Stimulated activated CD4-positive, alpha-beta T cell treated with anti-CD3 and anti-CD28 coated beads, Interleukin-4, amount 100 ng/mL, for 4 hours (primary cell): ENCODE measurements around the gene FLNA.
"Not testable (repeated sequence)": the region's sequence is repeated elsewhere in the genome, so short reads cannot be mapped to it uniquely, and the experiment has no call there.

Experiments
- DNase-seq, 2 experiments: peaks; one replicate each; pipeline ENCODE4 v3.0.0-alpha.2; 2020

Gene FLNA

DNA sequence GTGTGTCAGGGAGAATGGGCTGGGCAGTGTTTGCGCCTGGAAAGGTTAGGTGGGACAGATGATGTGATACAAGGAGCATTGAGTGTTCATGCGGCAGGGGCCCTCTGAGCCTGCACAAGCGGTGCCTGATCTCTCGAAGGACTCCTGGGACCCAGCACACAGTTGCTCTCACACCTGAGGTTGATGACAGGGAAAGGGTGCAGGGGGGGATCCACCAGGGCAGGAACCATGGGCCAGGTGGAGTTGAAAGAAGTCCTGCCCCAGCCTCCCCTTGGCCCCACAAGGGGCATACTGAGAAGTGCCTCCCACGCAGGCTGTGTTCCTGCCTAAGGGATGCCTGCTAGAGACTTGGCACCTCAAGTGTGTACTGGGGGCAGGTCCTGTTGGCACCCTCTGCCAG lies 45.8 kb downstream of the FLNA start:
- no peak for DNase-seq

GRCh38 chrX:154327038-154327820 lies 47.2 kb downstream of the FLNA start:
- peak in 1 of 2 experiments; percentile 27 for DNase-seq

DNA sequence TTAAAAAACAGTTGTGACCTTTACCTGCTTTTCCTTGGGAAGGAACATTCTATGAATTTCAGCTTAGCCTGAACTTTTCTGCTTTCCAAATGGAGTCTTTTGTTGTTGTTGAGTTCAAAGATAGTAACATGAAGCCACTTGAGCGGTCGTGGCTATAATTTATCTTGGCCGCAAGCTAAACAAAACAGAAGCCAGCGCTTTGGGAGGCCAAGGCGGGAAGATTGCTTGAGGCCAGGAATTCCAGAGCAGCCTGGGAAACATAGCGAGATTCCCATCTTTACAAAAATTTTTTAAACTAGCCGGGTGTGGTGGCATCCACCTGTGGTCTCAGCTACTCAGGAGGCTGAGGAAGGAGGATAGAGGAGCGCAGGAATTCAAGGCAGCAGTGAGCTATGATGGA lies 48.9 kb downstream of the FLNA start:
- DNase-seq, result no peak

DNA sequence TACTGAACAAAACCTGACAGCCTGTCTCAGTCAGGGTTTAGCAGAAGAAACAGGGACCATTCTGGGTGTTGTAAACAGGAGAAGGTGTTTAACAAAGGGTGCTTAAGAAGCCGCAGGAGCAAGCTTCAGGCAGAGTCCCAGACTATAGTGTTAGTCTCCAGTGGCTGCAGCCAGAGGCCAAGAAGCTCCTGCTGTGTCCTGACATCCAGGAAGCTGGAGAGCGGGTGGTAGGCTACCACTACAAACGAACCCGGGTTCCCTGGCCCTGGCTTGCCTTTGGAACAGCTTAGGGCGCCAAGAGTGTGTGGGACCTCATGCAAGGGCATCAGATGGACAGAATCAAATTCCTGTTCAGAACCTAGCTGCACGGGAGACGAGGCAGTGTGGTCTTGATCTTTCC lies 50.9 kb downstream of the FLNA start:
- no peak for DNase-seq

DNA sequence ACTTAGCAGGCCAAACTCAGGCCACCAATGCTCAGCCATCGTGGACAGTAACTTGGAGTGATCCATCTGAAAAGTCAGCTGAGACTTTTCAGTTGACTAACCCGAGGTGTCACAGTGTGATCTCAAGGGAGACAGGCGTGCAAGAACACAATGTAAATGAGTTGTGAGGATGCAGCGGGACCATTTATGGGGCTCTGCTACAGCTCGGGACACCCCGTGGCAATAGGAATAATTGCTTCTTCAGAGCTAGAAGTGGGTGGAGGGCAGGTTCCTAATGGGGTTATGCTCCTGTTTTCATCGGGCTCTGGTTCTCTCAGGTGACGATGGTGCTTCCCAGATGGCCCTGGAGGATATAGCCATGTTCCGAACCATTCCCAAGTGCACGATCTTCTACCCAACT lies 51.5 kb downstream of the FLNA start:
- DNase-seq, result no peak

DNA sequence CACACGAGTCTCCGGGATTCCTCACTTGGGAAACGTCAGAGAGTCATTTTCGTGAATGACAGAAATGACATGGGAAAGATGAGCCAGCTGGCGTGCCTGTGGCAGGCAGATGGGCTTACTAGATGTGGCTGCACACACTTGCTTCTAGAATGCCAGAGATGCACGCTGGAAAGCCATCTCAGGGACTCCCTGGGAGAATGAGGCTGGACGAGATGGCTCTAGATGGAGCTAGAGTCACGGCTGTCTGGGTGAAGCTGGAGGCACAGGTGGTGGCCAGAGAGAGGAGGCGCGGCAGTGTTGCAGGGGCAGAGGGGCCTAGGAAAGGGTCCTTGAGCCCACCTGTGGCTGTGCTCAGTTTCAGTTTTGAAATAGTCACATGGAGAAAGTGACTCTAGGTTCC lies 52.8 kb downstream of the FLNA start:
- no peak for DNase-seq

GRCh38 chrX:154321152-154321551 lies 53.3 kb downstream of the FLNA start:
- no peak for DNase-seq

- no peak for DNase-seq
These were observed 54.0 kb downstream of the FLNA start for GRCh38 chrX:154320406-154320805.

- DNase-seq, result no peak
These were observed 56.9 kb downstream of the FLNA start for GRCh38 chrX:154317391-154317995.

GRCh38 chrX:154315416-154315815 lies 59.0 kb downstream of the FLNA start:
- no peak for DNase-seq

DNA sequence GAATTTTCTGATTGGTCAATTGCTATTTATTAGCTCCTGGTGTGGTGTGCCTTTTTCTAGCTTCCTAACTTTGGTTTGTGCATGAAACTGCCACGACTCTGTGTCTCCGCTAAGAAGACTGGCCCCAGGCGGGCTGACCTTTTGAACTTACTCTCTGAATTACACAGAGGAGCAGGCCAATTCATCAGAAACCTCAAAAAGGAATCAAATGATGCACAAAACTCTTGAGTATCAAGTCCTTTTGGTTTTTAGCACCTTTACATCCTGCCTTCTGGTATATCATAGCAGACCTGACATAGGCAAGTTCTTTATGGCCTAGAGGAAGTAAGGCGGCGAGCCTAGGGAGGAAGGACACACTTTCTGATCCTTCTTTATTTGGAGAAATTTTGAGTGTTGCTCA lies 61.3 kb downstream of the FLNA start:
- DNase-seq, result no peak

DNA sequence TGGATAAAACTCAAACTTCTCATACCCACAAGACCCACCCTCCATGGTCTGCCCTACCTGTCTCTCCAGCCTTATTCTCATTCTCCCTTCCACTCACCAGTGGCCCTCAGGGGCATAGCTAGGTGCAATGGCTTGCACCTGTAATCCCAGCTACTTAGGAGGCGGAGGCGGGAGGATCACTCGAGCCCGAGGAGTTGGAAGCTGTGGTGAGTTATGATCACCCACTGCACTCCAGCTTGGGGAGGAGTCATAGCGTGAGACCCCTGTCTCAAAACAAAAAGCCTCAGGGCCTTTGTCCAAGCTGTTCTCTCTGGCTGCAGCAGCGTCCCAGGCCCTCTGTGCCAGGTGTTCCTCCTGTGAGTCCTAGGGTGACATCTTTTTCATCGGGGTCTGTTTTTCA lies 62.3 kb downstream of the FLNA start:
- DNase-seq, result no peak

DNA sequence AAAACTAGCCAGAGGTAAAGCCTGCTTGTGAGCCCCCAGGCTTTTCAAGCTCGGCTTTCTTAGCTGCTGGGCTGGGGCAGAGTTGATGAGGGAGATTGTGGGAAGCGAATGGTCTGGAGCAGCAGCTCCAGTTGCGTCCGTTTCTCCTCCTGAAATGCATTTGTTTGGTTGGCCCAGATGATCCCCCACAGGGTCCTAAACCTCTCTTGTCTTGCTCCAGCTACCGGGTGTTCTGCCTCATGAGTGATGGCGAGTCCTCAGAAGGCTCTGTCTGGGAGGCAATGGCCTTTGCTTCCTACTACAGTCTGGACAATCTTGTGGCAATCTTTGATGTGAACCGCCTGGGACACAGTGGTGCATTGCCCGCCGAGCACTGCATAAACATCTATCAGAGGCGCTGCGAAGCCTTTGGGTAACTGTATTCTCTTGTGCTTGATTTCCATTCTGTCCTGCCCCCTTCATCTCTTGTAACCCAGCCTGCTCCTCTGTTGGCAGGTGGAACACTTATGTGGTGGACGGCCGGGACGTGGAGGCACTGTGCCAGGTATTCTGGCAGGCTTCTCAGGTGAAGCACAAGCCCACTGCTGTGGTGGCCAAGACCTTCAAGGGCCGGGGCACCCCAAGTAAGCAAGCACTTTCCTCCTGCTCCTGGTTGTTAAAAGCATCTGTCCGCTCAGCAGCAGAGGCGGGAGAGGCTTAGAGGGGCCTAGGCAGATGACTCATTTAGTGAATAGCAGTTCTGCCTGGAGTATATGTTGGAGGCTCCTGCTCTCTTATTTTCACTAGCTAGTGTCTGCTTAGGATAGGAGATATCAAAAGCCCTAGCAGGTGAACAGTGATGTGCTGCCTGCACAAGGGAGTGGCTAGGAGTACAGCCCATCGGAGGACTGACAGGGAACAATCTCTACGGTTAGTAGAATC lies 63.6 kb downstream of the FLNA start:
- DNase-seq, result no peak

DNA sequence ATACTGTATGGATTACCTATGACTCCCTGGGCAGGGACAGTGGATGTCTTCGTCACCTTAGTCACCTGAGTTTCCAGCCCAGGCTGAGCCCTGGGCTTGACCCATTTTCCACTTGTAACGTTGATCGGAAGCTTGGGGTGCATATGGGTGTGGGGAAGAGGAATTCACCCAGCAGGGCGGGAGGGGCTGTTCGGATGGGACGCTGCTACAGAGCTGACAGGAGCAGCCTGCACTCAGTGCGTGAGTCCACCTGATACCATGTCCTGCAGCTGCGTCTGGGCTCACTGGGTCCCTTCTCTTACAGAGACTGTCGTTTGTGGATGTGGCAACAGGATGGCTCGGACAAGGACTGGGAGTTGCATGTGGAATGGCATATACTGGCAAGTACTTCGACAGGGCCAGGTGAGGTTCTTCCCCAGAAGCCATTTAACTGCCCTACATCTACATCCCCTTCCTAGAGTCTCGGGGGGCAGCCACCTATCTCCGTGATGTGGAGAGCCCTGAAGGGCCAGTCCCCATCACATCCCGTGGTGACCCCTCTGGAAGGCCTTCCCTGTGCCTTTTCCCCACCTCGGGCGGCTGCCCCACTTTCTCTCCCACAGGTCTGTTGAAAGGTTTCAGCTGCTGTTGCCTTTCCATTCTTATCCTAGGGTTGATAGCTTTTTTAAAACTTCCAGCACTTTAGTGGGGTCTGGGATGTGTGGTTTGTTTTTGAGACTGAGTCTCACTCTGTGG lies 65.2 kb downstream of the FLNA start:
- no peak for DNase-seq

DNA sequence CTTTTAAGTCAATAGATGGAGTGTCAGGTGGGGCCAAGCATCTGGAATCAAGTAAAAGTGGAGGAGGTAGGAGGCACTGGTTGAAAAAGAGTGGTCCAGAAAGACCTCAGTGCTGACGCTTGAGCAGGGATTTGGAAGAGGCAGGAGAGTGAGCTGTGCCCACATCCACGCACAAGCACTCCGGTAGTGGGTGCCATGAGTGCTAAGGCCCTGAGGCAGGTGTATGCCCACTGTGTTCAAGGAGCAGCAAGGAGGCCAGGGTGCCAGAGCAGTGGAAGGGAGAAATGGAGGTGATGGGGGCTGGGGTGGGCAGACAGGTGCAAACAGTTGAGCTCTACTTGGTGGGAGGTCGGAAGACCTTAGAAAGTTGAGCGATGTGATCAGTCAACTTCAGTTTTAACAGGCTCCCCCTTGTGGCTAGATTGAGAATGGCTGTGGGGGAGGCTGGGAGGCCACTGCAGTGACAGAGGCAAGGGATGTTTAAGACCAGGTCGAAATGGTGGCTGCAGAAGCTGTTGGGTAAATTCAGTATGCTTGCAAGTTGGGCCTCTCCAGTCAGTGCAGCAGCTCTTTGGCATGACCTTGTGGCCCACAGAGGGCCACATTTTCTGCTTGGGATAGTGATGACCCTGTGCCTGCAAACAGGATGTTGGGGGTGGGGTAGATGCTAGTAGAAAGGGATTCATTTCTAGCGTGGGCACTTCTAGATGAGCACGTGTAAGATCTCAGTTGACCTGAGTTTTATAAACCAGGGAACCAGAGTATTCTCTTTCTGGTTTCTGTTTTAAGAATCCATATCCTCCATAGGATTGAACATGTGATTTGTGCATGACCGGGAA lies 66.1 kb downstream of the FLNA start:
- DNase-seq, result peak; percentile 67 to 68

DNA sequence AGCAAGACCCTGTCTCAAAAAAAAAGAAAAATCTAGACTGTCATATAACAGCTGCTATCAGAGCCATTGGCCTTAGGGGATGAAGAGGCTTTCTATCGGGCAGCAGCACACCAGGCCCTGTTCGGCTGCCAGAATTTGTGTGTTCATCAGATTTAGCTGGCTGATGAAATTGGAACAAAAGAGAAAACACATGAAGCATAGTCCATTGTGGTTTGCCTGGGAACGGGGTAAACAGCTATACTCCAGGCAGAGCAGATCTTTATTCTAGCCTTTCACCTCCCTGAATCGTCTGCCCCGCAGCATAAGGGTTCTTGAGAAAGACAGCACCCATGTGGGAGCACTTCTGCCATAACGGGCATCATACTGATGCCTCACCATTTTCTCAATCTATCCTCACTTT lies 67.2 kb downstream of the FLNA start:
- no peak for DNase-seq

- no peak for DNase-seq
These were observed 68.8 kb downstream of the FLNA start for GRCh38 chrX:154305541-154306205.

GRCh38 chrX:154304846-154305245 lies 69.6 kb downstream of the FLNA start:
- no peak for DNase-seq

- no peak for DNase-seq
These were observed 71.0 kb downstream of the FLNA start for GRCh38 chrX:154303476-154303875.

DNA sequence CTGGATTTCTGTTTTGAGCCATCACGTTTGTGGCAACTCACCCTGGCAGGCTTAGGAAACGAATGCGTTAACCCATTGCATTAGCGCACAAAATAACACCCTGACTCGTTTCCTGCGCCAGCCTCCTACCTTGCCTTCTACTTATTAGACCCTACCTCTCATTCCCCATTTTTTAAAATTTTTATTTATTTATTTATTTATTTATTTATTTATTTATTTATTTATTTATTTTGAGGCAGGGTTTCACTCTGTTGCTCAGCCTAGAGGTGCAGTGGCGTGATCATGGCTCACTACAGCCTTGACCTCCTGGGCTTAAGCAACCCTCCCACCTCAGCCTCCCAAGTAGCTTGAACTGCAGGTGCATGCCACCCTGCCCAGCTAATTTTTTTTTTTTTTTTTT lies 71.4 kb downstream of the FLNA start:
- not testable (repeated sequence) for DNase-seq

DNA sequence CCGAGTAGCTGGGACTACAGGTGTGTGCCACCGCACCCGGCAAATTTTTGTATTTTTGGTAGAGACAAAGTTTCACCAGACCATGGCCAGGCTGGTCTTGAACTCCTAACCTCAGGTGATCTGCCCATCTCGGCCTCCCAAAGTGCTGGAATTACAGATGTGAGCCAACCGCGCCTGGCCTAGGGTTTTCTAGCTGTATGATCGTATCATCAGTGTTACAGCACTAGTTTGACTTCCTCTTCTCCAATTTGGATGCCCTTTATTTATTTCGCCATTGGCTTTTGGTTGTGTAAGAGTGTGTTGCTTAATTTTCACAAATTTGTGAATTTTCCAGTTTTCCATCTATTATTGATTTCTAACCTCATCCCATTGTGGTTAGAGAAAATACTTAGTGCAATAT lies 73.6 kb downstream of the FLNA start:
- no peak for DNase-seq
